Spleen (tissue), 7 donors: ENCODE measurements around the gene ATP2A1.

Experiments
- CTCF ChIP-seq, 11 experiments: fragments of 200-600 bp in 7 of 11; fragments of 450-650 bp in 4 of 11; sonication (generic) in 4 of 11; IDR thresholded peaks in 8 of 11; conservative IDR thresholded peaks in 3 of 11; 1 replicate in 7 of 11; 2 replicates in 4 of 11; pipeline versions ENCODE4 v1.4.0 to v1.8.0; 2016 to 2021; ENCODE audit warnings: antibody characterized with exemption in 11 of 11, inconsistent platforms in 4 of 11, mild to moderate bottlenecking in 1 of 11
- POLR2A ChIP-seq, 3 donors: fragments of 450-650 bp; IDR thresholded peaks; one replicate each; pipeline ENCODE4 v1.5.1; 2017; ENCODE audit warnings: antibody characterized with exemption in 3 of 3, mild to moderate bottlenecking in 1 of 3
- POLR2AphosphoS5 ChIP-seq, 3 donors: sonication (generic); formaldehyde crosslinking; IDR thresholded peaks; one replicate each; pipeline ENCODE4 v1.5.1; 2017; ENCODE audit warnings: antibody characterized with exemption in 3 of 3
- donor health status: DM: no; HTN: no; CAD: no; lungs with moderate emphysema.
- donor health status: DM: no; HTN: no; CAD: no.
- donor health status: DM: no; HTN: no; CAD: no.

GRCh38 chr16:28842696-28843095 is 35.6 kb upstream of the ATP2A1 start:
- TF ChIP-seq CTCF (IDR thresholded peaks at IDR 0.05 in 8 of 11, conservative IDR thresholded peaks at IDR 0.05 in 3 of 11) (no peak), POLR2A (IDR thresholded peaks at IDR 0.05) (no peak), POLR2AphosphoS5 (IDR thresholded peaks at IDR 0.05) (peak in 1 of 3 donors; percentile 12)
